ENCODE results near the gene DEGS2.

- TF ChIP-seq CTCF (conservative IDR thresholded peaks at IDR 0.05; ENCODE audit: low read depth, low read length) (no peak), EZH2 (IDR thresholded peaks at IDR 0.05; ENCODE audit: borderline replicate concordance, low read depth, low read length, poor library complexity, severe bottlenecking) (no peak)
Observed at GRCh38 chr14:100178691-100179090, 19.2 kb upstream of the DEGS2 start.

All from A673 (cell line).